Coronary artery (tissue), 2 donors: ENCODE data around the gene ARHGEF4.

ENCODE experiments used
- DNase-seq: peaks from one replicate; pipeline ENCODE4 v3.0.0-alpha.2; 2017; ENCODE audit warnings: low spot score
- H3K27ac ChIP-seq, 2 donors: fragments of 200-600 bp; sonication (generic); one replicate each; pipeline ENCODE4 v1.5.1; 2016 to 2019
- H3K4me3 ChIP-seq: fragments of 200-600 bp; sonication (generic); 2 replicates; pipeline ENCODE4 v1.5.1; 2016; ENCODE audit warnings: mild to moderate bottlenecking, moderate library complexity
- TF ChIP-seq, protein P1 (sequence below): fragments of 200-600 bp; sonication (generic); IDR thresholded peaks from one replicate; pipeline ENCODE4 v1.5.1; 2019; ENCODE audit warnings: antibody characterized with exemption

ARHGEF4 gene

DNA sequence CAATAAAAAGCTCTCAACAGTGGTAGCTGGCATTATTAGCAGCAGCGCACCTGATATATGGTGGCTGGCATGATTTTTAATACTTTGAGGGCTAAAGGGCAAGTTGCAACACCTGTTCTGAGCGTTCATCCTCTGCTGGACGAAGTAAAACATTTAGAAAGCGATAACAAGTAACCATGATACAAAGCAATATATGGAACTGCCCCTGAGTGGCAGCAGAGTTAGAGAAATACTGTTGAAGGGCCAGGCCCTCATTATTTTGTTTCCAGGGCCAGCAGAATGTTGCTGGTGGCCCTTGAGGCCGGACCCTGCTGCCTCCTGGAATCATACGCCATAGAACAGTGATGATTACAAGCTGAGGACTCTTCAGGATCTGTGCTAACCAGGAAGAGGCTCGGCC is 47.8 kb downstream of the ARHGEF4 start:
- no peak for DNase-seq
- no peak overlapping the region for H3K27ac ChIP-seq
- H3K4me3 ChIP-seq: no peak overlapping the region
- TF ChIP-seq, protein P1, sequence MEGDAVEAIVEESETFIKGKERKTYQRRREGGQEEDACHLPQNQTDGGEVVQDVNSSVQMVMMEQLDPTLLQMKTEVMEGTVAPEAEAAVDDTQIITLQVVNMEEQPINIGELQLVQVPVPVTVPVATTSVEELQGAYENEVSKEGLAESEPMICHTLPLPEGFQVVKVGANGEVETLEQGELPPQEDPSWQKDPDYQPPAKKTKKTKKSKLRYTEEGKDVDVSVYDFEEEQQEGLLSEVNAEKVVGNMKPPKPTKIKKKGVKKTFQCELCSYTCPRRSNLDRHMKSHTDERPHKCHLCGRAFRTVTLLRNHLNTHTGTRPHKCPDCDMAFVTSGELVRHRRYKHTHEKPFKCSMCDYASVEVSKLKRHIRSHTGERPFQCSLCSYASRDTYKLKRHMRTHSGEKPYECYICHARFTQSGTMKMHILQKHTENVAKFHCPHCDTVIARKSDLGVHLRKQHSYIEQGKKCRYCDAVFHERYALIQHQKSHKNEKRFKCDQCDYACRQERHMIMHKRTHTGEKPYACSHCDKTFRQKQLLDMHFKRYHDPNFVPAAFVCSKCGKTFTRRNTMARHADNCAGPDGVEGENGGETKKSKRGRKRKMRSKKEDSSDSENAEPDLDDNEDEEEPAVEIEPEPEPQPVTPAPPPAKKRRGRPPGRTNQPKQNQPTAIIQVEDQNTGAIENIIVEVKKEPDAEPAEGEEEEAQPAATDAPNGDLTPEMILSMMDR: no peak

GRCh38 chr2:130887643-130888042 is 50.9 kb downstream of the ARHGEF4 start:
- Histone ChIP-seq H3K4me3 (no peak overlapping the region), H3K27ac (no peak overlapping the region)
- no peak for DNase-seq
- TF ChIP-seq, protein P1: no peak

- no peak for DNase-seq
- TF ChIP-seq, protein P1: no peak
Measured at GRCh38 chr2:130890941-130891669, 54.4 kb downstream of the ARHGEF4 start.

DNA sequence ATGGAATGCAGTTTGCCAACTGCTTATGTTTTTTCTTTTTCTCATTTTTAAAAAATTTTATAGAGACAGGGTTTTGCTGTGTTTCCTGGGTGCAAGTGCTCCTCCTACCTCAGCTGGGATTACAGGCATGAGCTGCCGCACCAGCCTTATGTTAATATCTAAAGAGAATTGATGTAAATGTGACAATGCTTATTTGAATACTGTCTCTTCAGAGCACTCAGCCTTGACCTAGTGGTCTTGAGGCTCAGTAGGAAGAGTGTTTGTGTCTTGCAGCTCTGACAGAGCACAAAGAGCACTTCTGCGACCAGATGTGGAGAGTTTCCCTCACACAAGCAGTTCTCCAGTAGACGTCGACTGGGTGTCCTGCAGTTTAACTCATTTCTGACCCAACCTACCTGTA is 55.3 kb downstream of the ARHGEF4 start:
- no peak overlapping the region for H3K27ac ChIP-seq
- TF ChIP-seq, protein P1: no peak
- DNase-seq: no peak

More at GRCh38 chr2:130890941-130891669, 54.4 kb downstream of the ARHGEF4 start:
- H3K27ac ChIP-seq: no peak overlapping the region
- H3K4me3 ChIP-seq: no peak overlapping the region

DNA sequence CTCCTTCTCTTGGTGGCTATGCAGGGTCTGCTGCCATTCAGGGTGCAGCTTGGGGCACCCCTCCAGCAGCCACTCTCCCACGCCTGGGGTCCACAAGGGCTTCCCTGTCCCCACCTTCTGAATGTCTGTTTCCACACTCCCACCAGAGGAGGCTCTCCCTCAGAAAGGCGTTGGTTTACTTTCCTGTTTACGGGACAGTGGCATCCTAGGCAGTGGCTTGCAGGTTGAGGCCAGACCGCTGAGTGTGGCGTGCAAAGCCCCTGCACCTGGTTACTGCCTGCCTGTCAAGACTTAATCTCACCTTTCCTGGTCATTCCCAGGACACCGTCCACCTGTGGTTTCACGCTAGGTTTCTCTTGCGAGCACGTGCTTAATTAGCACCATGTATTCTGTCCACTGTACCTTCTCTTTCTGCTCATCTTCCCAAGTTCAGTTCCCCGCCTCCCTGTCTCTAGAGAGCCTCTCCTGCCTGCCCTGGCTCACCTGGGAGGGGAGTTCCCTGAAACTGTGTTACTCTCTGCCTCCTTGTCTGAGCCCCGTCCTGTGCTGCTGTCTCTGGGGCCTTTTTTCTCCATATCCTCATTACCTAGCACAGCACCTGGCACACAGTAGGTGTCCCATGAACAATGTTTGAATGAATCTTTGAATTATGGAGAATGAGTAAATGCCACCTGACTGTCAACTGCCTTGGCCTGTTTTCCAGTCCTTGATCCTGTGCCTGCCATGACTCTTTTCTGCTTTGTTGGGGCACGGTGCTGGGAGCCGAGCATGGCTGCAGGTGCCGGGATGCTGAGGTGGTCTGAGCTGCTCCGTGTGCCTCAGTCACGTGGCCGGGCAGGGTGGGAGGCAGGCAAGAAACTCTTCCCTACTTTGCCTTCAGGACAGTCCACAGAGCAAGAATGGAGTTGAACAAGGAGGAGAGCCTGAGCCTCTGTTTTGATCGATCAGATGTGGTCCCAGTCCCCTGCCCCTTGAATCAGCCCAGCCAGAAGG is 56.4 kb downstream of the ARHGEF4 start:
- TF ChIP-seq, protein P1: no peak
- H3K27ac ChIP-seq: no peak overlapping the region
- no peak overlapping the region for H3K4me3 ChIP-seq
- DNase-seq: no peak

More for the DNA sequence above, 55.3 kb downstream of the ARHGEF4 start:
- no peak overlapping the region for H3K4me3 ChIP-seq

DNA sequence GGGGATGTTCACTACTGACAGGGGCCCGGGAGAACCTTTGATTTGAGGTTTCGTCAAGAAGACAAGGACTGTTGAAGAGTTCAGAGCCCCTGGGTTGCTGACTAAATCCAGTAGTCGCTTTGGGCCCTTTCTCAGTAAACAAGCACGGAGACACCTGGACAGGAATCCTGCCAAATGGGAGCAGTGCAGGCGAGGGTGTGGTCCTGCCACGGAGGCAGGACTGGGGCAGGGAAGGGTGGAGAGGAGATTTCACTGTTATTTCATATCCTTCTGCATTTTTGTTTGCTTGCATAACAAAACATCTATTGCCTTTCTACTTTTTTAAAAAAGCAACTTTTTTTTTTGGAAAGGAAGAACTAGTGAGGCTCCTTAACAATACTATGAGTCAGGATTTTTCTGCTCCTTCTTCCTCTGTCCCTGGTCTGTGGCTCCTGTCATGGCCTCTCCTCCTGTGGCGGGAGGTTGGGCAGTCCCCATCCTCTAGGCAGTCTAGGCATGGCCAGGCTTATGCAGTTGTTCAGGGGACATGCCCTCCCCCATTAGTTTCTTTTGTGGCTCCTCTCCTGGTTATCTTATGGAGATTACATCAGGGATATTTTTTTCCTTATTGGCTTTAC is 57.7 kb downstream of the ARHGEF4 start:
- no peak for DNase-seq
- H3K27ac ChIP-seq: no peak overlapping the region
- H3K4me3 ChIP-seq: no peak overlapping the region
- TF ChIP-seq, protein P1: no peak
